Stimulated activated CD8-positive, alpha-beta memory T cell treated with anti-CD3 and anti-CD28 coated beads, Interleukin-12 subunit alpha, Interleukin-12 subunit beta, amount 100 ng/mL, for 24 hours (primary cell): ENCODE results near the gene AK9.
"Not testable (repeated sequence)": the region's sequence is repeated elsewhere in the genome, so short reads cannot be mapped to it uniquely, and the experiment has no call there.

Experiments used
- DNase-seq: peaks from one replicate; pipeline ENCODE4 v3.0.0-alpha.2; 2020; ENCODE audit errors: extremely low read depth

Gene AK9

DNA sequence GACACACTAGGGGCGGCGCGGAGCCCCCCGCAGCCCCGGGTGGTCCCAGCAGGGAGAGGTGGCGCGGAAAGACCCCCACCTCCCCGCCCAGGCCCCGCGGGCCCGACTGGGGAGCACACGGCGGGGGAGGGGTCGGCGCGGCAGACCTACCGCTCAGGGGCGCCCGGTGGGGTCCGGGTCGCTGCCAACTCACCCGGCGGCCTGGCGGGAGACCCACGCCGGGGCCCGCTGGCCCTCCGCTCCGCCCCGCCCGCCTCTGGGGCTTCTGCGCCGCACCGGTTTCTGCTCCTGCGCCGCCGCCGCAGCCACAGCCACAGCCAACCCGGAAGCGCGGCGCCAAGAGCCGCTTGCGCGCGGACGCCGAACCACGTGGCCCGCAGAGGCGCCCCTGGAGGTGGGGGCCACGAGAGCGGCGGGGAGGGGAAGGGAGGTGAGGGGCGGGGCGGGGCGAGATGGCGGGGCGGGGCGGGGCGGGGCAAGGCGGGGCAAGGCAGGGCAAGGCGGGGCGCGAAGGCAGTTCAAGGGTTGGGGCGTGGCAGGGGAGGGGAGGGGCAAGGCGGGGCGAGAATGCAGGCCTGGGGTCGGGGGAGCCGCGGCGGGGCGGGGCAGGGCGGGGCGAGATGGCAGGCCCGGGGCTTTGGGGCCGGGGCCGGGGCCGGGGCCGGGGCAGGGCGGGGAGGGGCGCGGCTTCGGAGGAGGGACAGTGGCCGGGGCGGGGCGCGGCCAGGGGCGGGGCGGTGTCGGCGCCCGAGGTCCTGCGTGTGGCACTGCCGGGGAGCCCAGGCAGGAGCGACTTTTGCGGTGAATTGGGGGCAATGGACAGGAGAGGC, 207.9 kb downstream of the AK9 start, which contains the start of gene ZBTB24:
ZBTB24 (minus strand) TSS at position 315 of the 830 bp plus-strand sequence. CDS start 1,193 bp downstream, outside the sequence.
- peak; percentile 66 for DNase-seq

DNA sequence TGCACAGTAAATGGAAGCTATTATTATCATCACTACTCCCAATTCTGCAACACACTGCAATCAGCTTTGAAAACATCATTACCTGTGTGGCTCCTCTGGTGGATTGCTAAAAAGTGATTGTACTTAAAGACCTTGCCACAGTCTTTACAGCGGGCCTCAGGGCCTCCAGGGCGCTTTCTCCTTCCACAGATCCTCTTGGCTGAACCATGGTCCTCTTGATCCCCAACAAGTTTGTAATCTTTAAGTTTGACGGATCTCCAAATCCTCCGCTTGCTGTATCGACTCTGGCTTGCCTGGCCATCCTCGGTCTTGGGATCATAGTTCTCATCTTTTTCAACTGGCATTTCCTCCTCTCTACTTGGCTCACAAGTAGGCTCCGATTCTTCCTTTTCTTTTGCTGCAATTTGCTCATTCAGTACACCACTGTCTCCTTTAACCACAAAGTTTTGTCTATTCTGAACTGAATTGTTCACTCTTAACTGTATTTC, 210.0 kb downstream of the AK9 start:
- no peak for DNase-seq

DNA sequence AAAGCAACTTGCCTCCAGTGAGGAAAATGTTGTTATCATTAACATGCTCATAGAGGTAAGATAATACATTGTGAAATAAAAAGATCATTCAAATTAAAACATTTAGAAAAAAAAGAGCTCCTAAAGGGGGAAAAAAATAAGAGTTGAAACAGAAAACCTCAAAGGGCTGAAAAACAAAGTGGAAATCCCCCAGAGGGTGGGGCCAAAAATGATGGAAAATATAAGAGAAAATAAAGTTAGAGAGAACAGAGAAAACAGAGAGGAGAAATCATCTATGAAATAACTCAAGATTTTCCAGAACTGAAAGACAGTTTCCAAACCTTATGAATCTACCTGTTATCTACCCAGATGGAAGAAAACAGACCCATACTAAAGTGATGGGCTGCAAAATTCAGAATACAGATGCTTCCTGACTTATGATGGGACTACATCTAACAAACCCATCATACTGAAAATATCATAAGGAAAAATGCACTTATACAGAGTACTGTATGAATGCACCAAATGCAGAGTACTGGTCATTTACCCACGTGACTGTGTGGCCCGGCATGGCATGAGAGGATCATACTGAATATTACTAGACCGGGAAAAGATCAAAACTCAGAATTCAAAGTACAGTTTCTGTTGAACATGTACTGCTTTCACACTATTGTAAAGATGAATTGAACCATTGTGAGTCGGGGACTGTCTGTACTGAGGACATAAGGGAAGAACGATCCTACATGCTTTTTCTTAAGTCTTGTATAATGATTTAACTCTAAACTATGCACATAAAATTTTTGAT, 212.0 kb downstream of the AK9 start:
- DNase-seq, result no peak

DNA sequence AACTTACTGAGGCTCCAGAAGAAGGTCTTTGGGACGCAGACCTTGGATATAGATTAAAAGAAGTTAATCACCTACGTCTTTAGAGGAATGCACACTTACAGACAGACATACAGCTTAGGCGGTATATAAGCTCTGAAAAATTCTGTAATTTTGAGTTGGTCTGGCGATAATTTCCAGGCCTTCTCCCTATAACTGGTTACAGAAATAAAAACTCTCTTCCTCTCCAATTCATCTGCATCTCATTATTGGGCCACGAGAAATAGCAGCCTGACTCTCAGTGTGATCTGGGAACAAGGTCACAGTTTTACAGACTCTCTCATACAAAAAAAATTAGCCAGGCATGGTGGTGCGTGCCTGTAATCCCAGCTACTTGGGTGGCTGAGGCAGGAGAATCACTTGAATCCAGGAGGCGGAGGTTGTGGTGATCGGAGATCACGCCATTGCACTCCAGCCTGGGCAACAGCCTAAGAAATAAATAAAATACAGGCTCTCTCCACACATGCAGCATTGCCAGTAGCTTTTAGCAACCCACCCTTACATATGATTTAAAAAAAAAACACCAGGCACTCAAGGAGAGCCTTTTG, 212.7 kb downstream of the AK9 start:
- no peak for DNase-seq

DNA sequence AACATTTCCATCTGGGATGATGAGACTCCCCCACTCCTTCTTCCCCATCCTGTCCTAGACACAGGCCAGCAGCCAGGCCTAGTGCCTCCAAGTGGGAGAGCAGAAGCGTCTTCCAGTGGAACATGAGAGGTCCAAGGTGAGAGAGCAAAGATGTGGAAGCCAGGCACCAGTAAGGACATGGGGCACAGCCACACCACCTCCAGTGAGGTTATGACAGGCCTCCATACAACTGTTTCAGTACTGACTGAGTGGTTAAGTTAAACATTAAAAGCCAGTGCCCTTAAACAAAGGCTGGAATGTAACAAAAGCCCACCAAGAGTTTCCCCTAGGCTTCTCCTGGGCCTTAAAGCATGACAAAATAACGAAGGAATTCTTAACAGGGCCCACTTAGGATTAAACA, 213.3 kb downstream of the AK9 start:
- no peak for DNase-seq

DNA sequence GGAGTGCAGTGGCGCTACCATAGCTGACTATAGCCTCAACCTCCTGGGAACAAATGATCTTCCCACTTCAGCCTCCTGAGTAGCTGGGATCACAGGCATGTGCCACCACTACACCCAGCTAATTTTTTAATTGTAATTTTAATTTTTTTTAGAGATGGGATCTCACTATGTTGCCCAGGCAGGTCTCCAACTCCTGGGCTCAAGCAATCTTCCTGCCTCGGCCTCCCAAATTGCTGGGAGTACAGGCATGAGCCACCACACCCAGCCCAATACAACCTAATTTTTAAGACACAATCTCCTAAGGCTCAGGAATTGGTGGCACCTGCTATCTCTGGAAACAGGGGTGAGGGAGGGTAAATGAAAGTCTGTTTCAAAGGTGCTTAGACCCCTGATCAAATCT, 213.8 kb downstream of the AK9 start:
- no peak for DNase-seq

DNA sequence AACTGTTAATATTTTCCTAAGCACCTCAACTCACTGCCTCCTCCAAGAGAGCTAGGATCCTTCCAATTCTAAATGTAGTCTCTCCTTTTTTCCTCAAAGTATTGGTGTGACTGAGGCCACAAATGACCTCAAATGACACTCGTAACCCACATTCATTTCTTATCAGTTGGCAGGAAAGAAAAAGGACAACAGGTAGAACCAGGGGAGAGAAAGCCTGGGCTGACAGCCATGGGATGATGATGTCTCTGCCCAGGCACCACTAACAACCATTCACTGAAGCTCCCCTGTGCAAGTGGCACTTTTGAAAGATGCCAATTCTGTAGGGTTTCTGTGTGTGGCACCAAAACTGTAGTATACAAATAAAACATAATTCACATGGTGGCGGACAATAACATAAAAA, 215.4 kb downstream of the AK9 start:
- no peak for DNase-seq

DNA sequence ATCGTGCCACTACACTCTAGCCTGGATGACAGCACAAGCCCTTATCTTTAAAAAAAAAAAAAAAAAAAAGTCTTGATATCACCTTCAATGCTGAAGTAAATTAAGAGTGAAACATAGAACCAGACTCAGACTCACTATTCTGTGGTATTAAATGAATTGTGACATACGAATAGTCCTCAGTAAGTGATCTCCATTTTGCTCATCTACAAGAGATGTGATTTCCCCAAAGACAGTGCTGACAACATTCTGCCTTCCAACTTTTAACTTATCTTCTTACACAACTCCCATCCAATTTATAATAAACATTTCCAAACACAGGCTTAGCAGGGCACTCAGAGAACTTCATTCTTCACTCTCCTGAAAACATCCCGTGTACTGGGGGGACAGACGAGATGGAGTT, 216.0 kb downstream of the AK9 start:
- DNase-seq, result no peak

DNA sequence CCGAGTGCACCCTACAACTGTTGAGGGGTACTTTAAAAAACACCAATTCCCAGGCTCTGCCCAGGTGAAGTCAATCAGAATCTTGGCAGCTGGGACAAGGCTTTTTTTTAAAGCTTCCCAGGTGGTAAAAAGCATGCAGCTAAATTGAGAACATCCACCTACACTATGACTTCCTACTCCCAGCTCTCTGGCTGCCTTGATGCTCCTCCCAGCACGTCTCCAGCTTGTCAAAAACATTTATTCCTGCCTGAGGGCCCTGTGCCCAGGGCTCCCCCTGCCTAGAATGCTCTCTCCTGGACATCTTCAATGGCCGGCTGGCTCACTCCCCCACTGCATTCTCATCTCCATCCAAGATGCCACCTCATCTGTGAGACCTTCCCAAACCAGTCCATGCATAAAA, 217.9 kb downstream of the AK9 start:
- no peak for DNase-seq

DNA sequence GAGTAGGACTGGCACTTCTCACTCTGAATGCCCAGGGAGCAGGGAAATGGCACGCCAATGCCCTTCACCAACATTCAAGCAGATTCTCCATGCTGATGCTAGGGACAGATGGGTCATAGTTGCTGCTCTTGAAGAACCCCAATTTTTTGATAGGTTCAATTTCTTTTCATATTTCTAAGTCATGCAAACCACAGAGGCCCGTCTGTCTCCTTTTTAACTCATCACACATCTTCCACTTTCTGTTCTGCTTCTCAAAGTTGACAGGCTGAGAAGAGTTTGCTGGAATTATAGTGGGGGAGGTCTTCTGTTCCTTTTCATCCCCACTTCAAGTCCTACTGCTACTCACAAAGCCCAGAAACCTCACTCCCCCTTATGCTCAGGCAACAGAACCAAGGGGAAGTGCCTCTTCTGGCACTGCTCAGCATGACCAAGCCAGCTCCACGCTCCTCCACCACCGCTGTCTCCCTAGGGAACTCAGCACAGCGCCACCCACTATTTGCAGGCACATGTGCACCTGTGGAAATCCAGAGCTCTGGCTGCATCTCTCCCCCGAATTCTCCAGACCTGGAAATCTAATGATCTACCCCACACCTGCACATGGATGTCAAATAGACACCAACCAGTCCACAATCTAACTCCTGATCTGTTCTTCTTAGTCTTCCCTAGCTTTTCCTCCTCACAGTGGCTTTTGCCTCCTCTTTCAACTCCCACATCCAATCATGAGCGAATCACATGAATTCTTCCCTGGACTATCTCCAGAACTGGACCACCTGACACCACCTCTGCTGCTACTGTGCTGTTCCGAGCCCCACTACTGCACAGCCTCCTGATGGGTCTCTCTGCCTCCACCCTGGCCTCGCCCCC, 218.6 kb downstream of the AK9 start:
- DNase-seq, result no peak

DNA sequence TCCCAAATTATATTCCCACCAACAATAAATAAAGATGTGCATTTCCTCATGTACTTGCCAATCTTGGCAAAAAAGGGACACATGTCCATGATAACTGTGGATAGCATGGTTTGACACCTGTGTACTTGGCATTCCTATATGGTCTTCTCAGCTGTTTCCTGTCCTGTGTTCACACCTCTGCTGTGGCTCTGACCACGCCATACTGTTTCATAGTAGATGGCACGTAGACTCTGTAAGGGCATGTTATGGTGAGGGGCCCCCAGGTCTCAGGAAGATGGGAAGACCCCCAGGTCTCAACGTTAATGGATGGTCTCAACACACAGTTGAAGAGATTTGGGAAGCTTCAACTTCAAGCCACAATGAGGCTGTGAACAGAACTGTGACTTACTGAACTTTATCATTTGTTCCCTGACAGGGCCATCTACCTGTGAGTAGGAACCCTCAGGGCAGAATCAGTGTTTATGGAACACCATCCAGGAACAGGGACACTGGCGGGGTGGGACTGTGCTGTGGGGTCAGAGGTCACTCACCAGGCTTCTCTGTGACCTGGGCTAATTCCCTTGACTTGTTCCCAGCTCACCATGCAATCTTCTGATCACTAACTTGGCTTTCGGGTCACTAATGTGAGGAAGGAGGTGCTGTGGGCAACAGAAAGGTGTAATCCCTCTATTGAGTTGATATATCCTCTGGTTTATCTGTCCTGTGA, 219.7 kb downstream of the AK9 start:
- no peak for DNase-seq

DNA sequence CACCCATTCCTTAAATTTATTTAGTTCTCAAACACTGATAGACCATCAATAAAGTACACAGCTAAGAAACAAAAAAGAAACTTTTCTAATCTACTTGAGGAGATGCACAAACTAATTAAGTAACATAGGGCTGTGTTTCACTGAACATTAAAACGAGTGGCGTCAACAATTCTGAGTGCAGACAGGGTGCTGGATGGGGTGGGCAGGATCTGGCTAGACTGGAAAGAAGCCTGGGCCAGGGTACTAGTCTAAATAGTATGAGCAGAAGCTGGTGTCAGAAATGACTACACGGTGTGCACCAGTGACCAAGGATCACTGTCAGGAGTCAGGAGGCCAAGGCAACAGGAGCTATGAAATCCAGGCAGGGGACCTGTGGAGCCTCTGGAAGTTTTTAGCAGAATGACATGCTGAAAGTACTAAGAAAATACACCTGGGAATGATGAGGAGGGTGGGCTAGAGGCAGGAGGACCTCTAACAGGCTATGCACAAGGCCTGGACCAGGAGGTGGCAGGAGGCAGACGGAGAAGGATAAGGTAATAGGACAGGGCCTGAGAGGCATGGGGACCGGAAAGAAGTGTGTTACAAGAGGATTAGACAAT, 221.3 kb downstream of the AK9 start:
- no peak for DNase-seq

DNA sequence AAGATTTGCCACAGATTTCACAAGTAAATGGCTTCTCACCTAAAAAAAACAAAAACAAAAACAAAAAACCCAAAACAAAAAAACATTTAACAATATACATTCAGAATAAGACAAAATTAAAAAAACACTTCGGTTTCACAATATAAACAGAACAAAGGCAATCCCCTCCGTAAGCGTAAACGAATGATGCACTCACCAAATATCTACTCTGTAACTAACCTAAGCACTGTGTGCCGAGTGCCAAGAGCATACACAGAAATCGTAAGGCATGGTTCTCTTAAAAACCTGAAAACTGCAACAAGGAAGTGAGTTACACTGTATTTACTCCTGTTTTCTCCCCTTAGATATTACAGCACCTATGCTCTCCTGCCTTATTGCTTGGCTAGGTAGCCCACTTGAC, 223.3 kb downstream of the AK9 start:
- no peak for DNase-seq

DNA sequence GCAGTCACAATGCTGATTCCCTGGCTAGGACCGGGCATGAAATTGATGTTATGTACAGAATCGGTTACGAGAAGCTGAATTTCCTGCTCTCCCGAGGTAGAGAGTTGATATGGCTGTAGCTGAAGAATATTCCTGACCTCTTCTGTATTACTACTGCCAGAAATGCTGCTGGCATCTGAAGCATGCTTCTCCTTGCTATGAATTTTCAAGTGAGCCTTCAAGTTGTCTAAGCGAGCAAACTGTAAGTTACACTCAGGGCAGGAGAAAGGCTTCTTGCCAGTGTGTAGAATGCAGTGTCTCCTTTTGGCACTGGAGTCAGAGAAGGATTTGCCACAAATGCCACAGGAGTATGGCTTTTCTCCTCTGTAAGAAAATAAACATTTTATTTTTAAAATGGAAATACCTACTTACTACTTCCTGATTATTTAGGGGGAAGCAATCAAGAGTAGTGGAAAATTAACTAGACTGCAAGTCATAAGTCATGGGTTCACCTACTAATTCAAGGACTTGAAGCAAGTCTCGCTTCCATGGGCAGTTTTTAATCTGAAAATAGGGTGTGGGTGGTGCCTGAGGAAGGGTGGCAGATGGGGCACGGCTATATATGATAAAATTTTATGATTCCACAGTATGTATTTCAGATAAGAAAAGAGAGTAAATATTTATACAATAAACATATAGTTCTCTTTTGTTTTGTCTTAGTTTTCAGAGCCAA, 224.6 kb downstream of the AK9 start:
- no peak for DNase-seq

DNA sequence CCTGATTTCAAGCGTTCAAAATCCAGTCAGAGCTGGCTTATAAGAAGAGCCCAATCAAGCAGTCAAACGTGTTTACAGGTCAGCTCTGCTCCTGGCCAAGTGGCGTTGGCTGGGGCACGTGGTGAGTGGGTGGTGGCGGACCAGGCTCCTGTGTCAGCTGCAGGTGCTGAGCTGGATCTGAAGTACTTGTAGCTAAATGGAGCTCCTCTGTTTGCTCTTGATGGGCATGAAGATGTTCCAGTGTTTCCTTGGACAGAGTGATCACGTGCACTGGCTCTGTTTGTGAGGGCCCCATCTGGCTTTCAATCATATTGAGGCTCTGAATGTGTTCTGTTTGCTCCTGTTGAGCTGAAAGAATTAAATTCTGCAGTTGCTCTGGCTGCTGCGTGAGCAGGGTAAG, 225.2 kb downstream of the AK9 start:
- DNase-seq, result no peak

DNA sequence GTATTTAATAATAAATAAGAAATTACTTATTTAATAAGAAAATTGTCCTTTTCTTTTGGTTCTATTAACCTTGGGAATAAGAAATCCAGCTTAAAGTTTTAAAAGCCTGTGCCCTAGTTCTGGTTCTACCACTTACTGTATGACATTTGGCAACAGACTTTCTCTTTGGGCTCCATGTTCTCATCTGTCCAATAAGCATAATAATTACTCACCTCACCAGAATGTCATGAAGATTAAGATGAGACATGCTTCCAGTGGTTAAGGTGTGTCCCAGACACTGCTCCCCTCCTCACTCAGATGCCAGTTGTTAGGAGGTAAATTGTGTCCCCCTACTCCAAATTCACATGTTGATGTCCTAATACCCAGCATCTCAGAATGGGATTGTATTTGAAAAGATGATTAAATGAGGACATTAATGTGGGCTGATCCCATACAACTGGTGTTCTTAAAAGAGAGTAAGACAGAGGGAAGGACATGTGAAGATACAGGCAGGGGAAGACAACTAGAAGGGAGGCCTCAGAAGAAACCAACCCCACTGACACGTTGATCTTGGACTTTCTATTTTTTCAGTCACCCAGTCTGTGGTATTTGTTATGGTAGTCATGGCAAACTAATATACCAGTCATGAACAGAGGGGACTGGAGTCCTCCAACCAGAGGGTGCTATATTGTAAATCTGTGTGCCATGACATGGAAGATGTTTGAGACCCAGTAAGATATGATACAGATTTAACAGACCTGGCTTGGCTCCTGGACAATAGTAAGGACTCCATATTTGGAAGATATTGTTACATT, 229.1 kb downstream of the AK9 start:
- DNase-seq, result no peak

DNA sequence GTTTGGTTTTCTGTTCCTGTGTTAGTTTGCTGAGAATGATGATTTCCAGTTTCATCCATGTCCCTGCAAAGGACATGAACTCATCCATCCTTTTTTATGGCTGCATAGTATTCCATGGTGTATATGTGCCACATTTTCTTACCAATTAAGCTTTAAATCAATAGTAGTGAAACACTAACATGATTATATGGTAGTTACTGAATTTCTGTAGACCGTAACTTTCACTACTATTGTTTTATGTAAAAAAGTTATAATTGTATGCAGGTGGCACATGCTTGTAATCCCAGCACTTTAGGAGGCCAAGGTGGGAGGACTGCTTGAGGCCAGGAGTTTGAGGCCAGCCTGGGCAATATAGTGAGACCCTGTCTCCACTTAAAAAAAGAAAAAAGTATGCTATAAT, 229.8 kb downstream of the AK9 start:
- not testable (repeated sequence) for DNase-seq

DNA sequence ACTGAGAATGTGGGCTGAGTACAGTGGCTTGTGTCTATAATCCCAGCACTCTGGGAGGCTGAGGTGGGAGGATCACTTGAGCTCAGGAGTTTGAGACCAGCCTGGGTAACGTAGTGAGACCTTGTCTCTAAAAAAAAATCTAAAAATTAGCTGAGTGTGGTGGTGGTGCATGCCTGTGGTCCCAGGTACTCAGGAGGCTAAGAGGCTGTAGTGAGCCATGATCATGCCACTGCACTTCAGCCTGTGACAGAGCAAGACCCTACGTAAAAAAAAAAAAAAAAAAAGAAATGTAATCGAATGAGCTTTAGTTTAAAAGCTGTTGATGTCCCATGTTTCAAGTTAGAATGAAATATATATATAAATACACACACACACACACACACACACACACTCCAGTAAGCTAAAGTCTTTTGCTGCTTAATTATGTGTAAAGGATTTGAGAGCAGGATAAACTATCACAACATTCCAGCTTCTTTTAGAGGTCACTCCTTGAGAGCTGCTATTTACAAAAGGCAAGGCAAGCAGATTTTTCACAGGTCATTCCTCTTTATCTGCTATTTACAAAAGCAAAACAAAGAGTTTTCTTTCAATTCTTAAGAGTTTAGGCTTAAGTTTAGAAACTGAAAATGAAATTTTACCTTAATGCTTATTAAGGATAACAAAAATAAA, 230.7 kb downstream of the AK9 start:
- no peak for DNase-seq
